Liver (tissue), 9 donors: ENCODE results near the gene RPH3AL. TPM values are rescaled to one million over a fixed set of nuclear protein-coding genes. Genes with fewer than 3 reads are reported as not detected.

Experiments used
- DNase-seq: peaks from one replicate; pipeline ENCODE4 v3.0.0-alpha.2; 2017; ENCODE audit warnings: low spot score
- H3K27ac ChIP-seq, 2 donors: one replicate each; pipeline ENCODE4 v1.7.0; 2013; ENCODE audit warnings: inconsistent platforms in 2 of 2, low read length in 2 of 2, control low read depth in 1 of 2, low read depth in 1 of 2, mild to moderate bottlenecking in 1 of 2
- H3K27me3 ChIP-seq, 4 donors: one replicate each; pipeline versions ENCODE4 v1.6.1 to v1.7.0; 2013; ENCODE audit warnings: low read length in 3 of 4, inconsistent platforms in 1 of 4, mild to moderate bottlenecking in 1 of 4, moderate library complexity in 1 of 4; ENCODE audit not compliant: control insufficient read depth in 4 of 4, insufficient read depth in 4 of 4
- H3K36me3 ChIP-seq, 4 donors: one replicate each; pipeline versions ENCODE4 v1.6.1 to v1.7.0; 2013; ENCODE audit warnings: low read length in 3 of 4, mild to moderate bottlenecking in 3 of 4, low read depth in 1 of 4, moderate library complexity in 1 of 4; ENCODE audit not compliant: control insufficient read depth in 4 of 4, insufficient read depth in 3 of 4
- H3K4me1 ChIP-seq, 4 donors: one replicate each; pipeline versions ENCODE4 v1.6.1 to v1.7.0; 2013; ENCODE audit warnings: low read length in 3 of 4, mild to moderate bottlenecking in 3 of 4, moderate library complexity in 1 of 4; ENCODE audit not compliant: control insufficient read depth in 4 of 4, insufficient read depth in 4 of 4
- H3K4me3 ChIP-seq, 3 donors: one replicate each; pipeline versions ENCODE4 v1.6.1 to v1.7.0; 2013; ENCODE audit warnings: low read length in 3 of 3, control low read depth in 1 of 3, low read depth in 1 of 3, mild to moderate bottlenecking in 1 of 3
- H3K9ac ChIP-seq, 2 donors: one replicate each; pipeline ENCODE4 v1.7.0; 2013; ENCODE audit warnings: low read length in 2 of 2, mild to moderate bottlenecking in 2 of 2, moderate library complexity in 2 of 2, control low read depth in 1 of 2, low read depth in 1 of 2
- H3K9me3 ChIP-seq, 4 donors: one replicate each; pipeline versions ENCODE4 v1.6.1 to v1.7.0; 2013; ENCODE audit warnings: low read length in 3 of 4; ENCODE audit not compliant: control insufficient read depth in 4 of 4
- FOXA1 ChIP-seq: IDR thresholded peaks from 2 replicates; pipeline ENCODE4 v1.6.1; 2016; ENCODE audit warnings: antibody characterized with exemption
- HNF4A ChIP-seq, 2 donors: conservative IDR thresholded peaks; 2 replicates each; pipeline ENCODE4 v1.6.1; 2016; ENCODE audit warnings: antibody characterized with exemption in 2 of 2, mild to moderate bottlenecking in 2 of 2
- NR2F2 ChIP-seq: IDR thresholded peaks from 2 replicates; pipeline ENCODE4 v1.6.1; 2016; ENCODE audit warnings: antibody characterized with exemption
- RAD21 ChIP-seq, 2 donors: IDR thresholded peaks; 2 replicates each; pipeline ENCODE4 v1.6.1; 2016; ENCODE audit warnings: antibody characterized with exemption in 2 of 2, mild to moderate bottlenecking in 2 of 2
- TAF1 ChIP-seq: conservative IDR thresholded peaks from 2 replicates; pipeline ENCODE4 v1.6.1; 2016; ENCODE audit warnings: antibody characterized with exemption, mild to moderate bottlenecking
- WGBS: extraction: QIAGEN DNeasy Blood & Tissue Kit; methylation state at CpG from one replicate; pipeline ENCODE4 v1.1.7; 2013; 5-methylcytosine and 5-hydroxymethylcytosine counted together
- polyA plus RNA-seq, 2 donors: library from polyadenylated mRNA; stranded (reverse) in 1 of 2; unstranded in 1 of 2; fragments of 200-250 nt in 1 of 2; fragments of >200 nt in 1 of 2; fragmentation: Nextera tagmentation in 1 of 2; extraction: Ambion mirVana in 1 of 2; gene quantifications; one replicate each; pipeline versions ENCODE4 v1.2.1 to v1.2.3, GENCODE V29; 2013 to 2015
- total RNA-seq, 2 donors: library from RNA; depleted of rRNA; stranded (reverse); fragments of >200 nt; gene quantifications; one replicate each; pipeline ENCODE4 v1.2.3, GENCODE V29; 2014
- TF ChIP-seq, protein P1 (sequence below): IDR thresholded peaks from 2 replicates; pipeline ENCODE4 v1.6.1; 2016; ENCODE audit warnings: antibody characterized with exemption, mild to moderate bottlenecking
- TF ChIP-seq, protein P2 (sequence below): IDR thresholded peaks from 2 replicates; pipeline ENCODE4 v1.6.1; 2016; ENCODE audit warnings: antibody characterized with exemption
- TF ChIP-seq, protein P3 (sequence below): fragments of 150-350 bp; IDR thresholded peaks from 2 replicates; pipeline ENCODE4 v1.5.1; 2017; ENCODE audit warnings: improper control_type of control experiment, low read depth, low read length; ENCODE audit not compliant: missing input control
- donor health status: healthy.
- donor health status: healthy.
- donor health status: healthy.
- donor health status: healthy.
- donor health status: healthy.

The RPH3AL gene
- total and polyA plus RNA-seq, 4 donors = 8.5 to 52.5 (median 13.9) TPM

DNA sequence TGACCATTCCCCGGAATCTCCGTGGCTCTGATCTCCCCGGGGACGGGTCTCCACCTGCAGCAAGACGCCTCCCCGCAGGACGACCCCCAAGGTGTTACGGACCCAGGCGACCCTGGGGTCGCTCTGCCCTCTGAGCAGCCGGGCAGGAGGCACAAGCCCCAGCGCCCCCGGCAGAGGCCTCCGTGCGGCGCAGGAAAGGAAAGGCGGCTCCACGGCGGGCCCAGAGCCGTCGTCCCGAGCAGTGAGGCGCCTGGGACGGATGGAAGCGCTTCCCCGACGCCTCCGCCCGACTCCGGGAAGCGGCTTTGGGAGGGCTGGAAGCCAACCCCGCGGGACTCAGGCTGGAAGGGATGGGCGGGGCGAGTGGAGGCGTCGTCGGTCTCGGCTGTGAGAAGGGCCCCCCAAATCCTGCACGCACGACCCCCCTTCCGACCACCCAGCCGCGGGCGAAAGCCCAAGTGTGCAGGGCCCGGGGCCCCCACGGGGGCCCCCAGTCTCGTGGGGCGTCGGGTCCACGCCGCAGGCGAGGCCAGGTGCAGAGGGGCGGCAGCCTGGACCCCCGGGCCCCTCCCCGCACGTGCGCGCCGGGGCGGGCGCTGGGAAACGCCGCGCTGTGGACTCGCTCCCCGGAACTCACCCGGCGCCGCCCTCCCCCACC is 32.7 kb upstream of the RPH3AL start:
- Histone ChIP-seq H3K4me1 (peaks cover 0 to 15% (median 9%) of the 10 kb centered on the region in 4 donors), H3K9ac (peak overlapping the region in 1 of 2 donors; percentile 60), H3K27ac (no peak overlapping the region), H3K36me3 (no peaks in the 10 kb centered on the region), H3K9me3 (no peaks in the 10 kb centered on the region), H3K4me3 (peak overlapping the region; percentile 31 to 85 (median 50)), H3K27me3 (no peaks in the 10 kb centered on the region)
- 2% methylated on average over 70 of the region's 70 CpGs for WGBS
- no peak for DNase-seq
- TF ChIP-seq NR2F2 = peak; percentile 26
- no peak for TF ChIP-seq HNF4A (conservative IDR thresholded peaks at IDR 0.05)
- peak in 1 of 2 donors; percentile 53 for TF ChIP-seq RAD21 (IDR thresholded peaks at IDR 0.05)

DNA sequence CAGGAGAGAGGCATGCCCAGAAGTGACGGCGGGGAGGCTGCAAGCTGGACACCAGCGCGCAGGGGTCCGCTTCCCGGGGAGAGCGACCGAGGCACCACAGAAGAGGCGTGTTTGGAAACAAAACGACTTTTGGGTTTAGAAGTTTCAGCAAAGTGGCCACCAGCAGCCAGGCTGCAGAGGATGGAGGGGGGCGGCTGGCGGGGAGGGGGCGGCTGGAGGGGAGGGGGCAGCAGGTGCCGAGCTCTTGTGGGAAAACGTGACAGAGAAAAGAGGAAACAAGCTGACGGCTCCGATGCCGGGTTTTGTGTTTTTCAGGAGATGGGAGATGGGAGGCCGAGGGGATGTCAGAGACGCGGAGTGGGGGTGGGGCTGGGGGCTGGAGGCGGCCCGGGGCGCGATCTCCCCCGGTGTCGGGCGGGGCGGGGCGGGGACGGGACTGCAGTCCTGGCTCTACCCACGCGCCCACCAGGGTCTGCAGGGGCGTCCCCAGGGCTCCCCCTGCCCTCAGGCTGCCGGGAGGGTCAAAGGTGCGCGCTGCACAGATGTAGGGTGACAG is 32.1 kb upstream of the RPH3AL start:
- H3K36me3 ChIP-seq = no peaks in the 10 kb centered on the region
- TF ChIP-seq, protein P1, sequence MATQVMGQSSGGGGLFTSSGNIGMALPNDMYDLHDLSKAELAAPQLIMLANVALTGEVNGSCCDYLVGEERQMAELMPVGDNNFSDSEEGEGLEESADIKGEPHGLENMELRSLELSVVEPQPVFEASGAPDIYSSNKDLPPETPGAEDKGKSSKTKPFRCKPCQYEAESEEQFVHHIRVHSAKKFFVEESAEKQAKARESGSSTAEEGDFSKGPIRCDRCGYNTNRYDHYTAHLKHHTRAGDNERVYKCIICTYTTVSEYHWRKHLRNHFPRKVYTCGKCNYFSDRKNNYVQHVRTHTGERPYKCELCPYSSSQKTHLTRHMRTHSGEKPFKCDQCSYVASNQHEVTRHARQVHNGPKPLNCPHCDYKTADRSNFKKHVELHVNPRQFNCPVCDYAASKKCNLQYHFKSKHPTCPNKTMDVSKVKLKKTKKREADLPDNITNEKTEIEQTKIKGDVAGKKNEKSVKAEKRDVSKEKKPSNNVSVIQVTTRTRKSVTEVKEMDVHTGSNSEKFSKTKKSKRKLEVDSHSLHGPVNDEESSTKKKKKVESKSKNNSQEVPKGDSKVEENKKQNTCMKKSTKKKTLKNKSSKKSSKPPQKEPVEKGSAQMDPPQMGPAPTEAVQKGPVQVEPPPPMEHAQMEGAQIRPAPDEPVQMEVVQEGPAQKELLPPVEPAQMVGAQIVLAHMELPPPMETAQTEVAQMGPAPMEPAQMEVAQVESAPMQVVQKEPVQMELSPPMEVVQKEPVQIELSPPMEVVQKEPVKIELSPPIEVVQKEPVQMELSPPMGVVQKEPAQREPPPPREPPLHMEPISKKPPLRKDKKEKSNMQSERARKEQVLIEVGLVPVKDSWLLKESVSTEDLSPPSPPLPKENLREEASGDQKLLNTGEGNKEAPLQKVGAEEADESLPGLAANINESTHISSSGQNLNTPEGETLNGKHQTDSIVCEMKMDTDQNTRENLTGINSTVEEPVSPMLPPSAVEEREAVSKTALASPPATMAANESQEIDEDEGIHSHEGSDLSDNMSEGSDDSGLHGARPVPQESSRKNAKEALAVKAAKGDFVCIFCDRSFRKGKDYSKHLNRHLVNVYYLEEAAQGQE = no peak
- TF ChIP-seq FOXA1 = no peak
- TF ChIP-seq, protein P2, sequence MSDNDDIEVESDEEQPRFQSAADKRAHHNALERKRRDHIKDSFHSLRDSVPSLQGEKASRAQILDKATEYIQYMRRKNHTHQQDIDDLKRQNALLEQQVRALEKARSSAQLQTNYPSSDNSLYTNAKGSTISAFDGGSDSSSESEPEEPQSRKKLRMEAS = no peak
- no peaks in the 10 kb centered on the region for H3K27me3 ChIP-seq
- peak overlapping the region in 2 of 3 donors; percentile 50 to 85 for H3K4me3 ChIP-seq
- DNase-seq = no peak
- H3K27ac ChIP-seq = no peak overlapping the region
- peaks cover 0 to 15% (median 9%) of the 10 kb centered on the region in 4 donors for H3K4me1 ChIP-seq
- H3K9me3 ChIP-seq = no peaks in the 10 kb centered on the region
- WGBS = 60% methylated on average over 37 of the region's 37 CpGs
- H3K9ac ChIP-seq = no peak overlapping the region

DNA sequence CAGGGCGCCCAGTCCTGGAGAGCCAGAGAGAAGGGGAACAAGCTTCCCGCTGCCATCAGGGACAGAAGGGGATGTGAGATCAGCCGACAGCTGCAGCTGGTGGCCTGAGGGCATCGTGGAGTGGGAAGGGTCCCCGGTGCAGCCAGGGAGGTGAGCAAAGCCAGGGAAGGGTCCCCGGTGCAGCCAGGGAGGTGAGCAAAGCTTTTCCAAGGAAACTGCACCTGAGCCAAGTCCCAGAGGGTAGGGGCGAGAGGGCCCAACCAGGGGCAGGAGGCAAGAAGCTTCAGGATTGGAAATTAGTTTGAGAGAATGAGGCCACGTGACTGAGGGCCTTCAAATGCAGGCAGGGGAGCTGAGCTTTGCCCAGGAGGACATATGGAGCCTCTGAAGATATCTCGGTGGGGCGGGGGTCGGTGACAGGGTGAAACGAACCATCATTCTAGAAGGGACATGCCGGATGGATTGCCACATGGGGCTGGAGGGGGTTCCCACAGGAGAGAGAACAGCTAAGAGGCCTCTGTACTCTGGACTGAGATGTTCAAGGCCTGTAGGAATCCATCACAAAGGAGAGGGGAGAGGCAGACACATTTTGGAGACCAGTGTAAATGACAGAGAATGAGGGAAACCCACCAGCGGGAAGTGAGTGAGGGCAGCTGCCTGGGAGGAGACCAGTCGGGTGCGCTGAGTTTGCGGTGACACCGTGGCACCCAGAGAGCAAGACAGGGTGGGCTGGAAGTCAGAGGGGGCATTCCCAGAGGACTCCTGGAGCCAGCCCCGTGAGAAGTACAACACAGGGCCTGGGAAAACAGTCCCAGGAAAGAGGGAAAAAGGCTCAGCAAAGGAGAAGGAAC is 31.4 kb upstream of the RPH3AL start:
- H3K4me3 ChIP-seq = no peak overlapping the region
- no peak overlapping the region for H3K9ac ChIP-seq
- no peaks in the 10 kb centered on the region for H3K36me3 ChIP-seq
- peaks cover 0 to 15% (median 9%) of the 10 kb centered on the region in 4 donors for H3K4me1 ChIP-seq
- no peak overlapping the region for H3K27ac ChIP-seq
- TF ChIP-seq, protein P2 = no peak
- TF ChIP-seq FOXA1 (no peak), TAF1 (no peak)
- TF ChIP-seq, protein P3, sequence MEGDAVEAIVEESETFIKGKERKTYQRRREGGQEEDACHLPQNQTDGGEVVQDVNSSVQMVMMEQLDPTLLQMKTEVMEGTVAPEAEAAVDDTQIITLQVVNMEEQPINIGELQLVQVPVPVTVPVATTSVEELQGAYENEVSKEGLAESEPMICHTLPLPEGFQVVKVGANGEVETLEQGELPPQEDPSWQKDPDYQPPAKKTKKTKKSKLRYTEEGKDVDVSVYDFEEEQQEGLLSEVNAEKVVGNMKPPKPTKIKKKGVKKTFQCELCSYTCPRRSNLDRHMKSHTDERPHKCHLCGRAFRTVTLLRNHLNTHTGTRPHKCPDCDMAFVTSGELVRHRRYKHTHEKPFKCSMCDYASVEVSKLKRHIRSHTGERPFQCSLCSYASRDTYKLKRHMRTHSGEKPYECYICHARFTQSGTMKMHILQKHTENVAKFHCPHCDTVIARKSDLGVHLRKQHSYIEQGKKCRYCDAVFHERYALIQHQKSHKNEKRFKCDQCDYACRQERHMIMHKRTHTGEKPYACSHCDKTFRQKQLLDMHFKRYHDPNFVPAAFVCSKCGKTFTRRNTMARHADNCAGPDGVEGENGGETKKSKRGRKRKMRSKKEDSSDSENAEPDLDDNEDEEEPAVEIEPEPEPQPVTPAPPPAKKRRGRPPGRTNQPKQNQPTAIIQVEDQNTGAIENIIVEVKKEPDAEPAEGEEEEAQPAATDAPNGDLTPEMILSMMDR = no peak
- 85% methylated on average over 19 of the region's 19 CpGs for WGBS
- H3K27me3 ChIP-seq = no peaks in the 10 kb centered on the region
- no peak for DNase-seq
- no peaks in the 10 kb centered on the region for H3K9me3 ChIP-seq
